ENCODE results near the gene GAMT.
A peak's percentile ranks its signal among the peaks of the same experiment; 100 is the strongest.

Gene GAMT

DNA sequence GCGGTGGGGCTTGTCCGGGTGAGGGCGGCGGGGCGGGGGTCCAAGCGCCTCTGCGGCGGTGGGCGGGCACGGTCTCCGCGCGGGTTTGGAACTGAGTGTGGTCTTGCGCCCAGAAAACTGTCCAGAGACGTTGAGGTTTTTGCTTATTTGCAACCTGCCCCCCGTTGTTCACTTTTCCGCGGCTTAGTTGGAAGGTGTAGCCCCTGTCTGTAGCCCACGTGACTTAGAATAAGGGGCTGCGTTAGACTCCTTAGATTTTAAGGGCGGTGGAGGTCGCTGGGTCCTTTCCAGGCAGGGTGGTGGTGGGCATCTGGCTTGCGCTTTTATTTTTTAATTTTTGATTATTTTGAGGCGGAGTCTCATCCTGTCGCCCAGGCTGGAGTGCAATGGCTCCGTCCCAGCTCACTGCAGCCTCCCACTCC lies 37.6 kb upstream of the GAMT start:
- Histone ChIP-seq H3K4me1 (ENCODE audit: control insufficient read depth in 1 of 2, insufficient read depth in 1 of 2, low read depth in 1 of 2, low read length in 1 of 2) (peaks cover 13 to 20% of the 10 kb centered on the region in 2 experiments), H3K9me3 (no peaks in the 10 kb centered on the region), H3K27me3 (peaks cover 2% of the 10 kb centered on the region), H3K36me3 (peaks cover 43% of the 10 kb centered on the region), H3K4me3 (ENCODE audit: low read depth in 1 of 2, low read length in 1 of 2) (peak overlapping the region; percentile 75 to 79), H3K27ac (peak overlapping the region; percentile 75)
- TF ChIP-seq, protein P1, sequence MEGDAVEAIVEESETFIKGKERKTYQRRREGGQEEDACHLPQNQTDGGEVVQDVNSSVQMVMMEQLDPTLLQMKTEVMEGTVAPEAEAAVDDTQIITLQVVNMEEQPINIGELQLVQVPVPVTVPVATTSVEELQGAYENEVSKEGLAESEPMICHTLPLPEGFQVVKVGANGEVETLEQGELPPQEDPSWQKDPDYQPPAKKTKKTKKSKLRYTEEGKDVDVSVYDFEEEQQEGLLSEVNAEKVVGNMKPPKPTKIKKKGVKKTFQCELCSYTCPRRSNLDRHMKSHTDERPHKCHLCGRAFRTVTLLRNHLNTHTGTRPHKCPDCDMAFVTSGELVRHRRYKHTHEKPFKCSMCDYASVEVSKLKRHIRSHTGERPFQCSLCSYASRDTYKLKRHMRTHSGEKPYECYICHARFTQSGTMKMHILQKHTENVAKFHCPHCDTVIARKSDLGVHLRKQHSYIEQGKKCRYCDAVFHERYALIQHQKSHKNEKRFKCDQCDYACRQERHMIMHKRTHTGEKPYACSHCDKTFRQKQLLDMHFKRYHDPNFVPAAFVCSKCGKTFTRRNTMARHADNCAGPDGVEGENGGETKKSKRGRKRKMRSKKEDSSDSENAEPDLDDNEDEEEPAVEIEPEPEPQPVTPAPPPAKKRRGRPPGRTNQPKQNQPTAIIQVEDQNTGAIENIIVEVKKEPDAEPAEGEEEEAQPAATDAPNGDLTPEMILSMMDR (IDR thresholded peaks at IDR 0.05) = no peak

DNA sequence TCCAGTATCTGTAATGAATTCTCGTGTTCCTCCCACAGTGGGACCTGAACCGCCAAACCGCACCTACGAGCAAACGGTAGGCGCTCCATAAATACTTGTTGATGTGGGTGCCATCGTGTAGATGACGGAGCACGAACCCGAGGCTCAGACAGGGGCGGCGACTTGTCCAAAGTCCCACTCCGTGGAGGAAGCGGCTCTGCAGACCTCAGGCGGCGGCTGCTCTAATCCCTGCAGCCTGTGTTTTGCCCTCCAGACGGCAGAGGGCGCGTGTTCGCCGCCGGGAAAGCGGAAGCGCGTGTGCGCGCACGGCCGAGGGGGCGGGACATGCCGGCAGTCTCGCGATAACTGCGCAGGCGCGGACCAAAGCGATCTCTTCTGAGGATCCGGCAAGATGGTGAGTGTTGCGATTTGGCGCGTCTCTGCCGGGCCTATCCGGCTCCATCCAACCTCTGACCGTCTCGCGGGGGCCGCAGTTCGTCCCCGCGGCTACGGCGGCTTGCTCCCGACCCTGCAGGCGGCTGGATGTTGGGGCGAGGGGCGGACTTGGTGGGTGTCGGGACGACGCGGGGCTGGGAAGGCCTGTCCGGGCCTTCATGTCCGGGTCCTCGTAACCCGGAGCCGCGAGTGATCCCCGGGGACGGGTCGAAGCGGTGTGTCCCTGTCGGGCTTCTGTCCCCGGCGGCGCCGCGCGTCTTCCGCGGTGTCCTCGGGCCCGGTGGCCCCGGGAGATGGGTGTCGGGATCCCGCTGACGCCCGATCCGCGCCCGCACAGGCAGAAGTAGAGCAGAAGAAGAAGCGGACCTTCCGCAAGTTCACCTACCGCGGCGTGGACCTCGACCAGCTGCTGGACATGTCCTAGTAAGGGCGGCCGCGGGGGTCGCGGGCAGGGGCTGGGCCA lies 36.9 kb upstream of the GAMT start, which contains the start of gene RPS15:
TSS of gene RPS15 (plus strand) at position 362 of the 898 bp plus-strand sequence. CDS start at position 392, 30 bp downstream.
- H3K27me3 ChIP-seq = no peaks in the 10 kb centered on the region
- no peaks in the 10 kb centered on the region for H3K9me3 ChIP-seq
- peak within 1 kb of the TSS; percentile 75 for H3K27ac ChIP-seq
- TF ChIP-seq, protein P1 (IDR thresholded peaks at IDR 0.05) = peak; percentile 100
- peak within 1 kb of the TSS; percentile 75 to 79 for H3K4me3 ChIP-seq (ENCODE audit: low read depth in 1 of 2, low read length in 1 of 2)
- peaks cover 49% of the 10 kb centered on the region for H3K36me3 ChIP-seq
- H3K4me1 ChIP-seq (ENCODE audit: control insufficient read depth in 1 of 2, insufficient read depth in 1 of 2, low read depth in 1 of 2, low read length in 1 of 2) = peaks cover 13 to 20% of the 10 kb centered on the region in 2 experiments

DNA sequence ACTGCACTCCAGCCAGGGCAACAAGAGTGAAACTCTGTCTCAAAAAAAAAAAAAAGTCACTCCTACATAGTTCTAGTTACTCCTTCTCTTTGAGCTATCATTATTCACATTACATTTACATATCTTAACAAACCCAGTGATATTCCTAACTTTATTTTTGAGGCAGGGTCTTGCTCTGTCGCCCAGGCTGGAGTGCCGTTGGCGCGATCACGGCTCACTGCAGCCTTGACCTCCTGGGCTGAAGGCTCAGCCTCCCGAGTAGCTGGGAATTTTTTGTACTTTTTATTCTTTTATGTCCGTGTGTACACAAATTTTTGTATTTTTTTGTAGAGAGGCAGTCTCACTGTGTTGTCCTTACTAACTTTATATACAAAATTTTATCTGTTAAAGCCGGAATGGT lies 36.3 kb upstream of the GAMT start:
- peak overlapping the region; percentile 75 for H3K27ac ChIP-seq
- H3K9me3 ChIP-seq = no peaks in the 10 kb centered on the region
- no peaks in the 10 kb centered on the region for H3K27me3 ChIP-seq
- peaks cover 53% of the 10 kb centered on the region for H3K36me3 ChIP-seq
- H3K4me3 ChIP-seq (ENCODE audit: low read depth in 1 of 2, low read length in 1 of 2) = peak overlapping the region; percentile 75 to 79
- TF ChIP-seq, protein P1 (IDR thresholded peaks at IDR 0.05) = no peak
- peaks cover 13 to 20% of the 10 kb centered on the region in 2 experiments for H3K4me1 ChIP-seq (ENCODE audit: control insufficient read depth in 1 of 2, insufficient read depth in 1 of 2, low read depth in 1 of 2, low read length in 1 of 2)

DNA sequence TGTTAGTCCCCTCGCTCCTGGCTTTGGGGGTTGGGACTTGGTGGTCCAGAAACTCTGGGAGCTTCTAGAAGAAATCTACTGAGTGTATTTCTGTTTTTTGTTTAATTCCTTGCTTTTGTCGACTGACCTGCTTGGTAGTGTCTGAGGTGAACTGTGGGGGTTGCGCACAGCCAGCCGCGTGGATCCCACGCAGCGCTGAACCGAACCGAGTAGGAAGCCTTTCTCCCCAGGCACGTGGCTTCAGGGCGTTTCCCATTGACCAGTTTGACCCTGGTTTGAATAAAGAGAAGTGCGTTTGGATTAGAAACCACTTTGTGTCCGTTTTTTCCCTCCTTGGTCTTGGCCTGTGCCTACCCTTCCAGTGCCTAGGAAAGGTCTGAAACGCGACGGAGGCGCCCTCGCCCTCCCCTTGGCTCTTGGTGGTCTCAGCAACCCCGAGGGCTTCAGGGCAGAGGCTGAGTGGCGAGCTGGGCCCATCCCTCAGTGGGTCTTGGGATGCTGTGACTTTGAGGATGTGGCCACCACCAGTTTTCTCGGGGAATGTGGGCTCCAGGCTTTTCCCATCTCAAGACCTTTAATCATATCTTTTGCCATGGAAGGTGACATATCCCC lies 34.1 kb upstream of the GAMT start:
- Histone ChIP-seq H3K36me3 (peaks cover 50% of the 10 kb centered on the region), H3K9me3 (no peaks in the 10 kb centered on the region), H3K4me3 (ENCODE audit: low read depth in 1 of 2, low read length in 1 of 2) (no peak overlapping the region), H3K27me3 (no peaks in the 10 kb centered on the region), H3K27ac (no peak overlapping the region), H3K4me1 (ENCODE audit: control insufficient read depth in 1 of 2, insufficient read depth in 1 of 2, low read depth in 1 of 2, low read length in 1 of 2) (peaks cover 13 to 20% of the 10 kb centered on the region in 2 experiments)
- TF ChIP-seq, protein P1 (IDR thresholded peaks at IDR 0.05) = no peak

DNA sequence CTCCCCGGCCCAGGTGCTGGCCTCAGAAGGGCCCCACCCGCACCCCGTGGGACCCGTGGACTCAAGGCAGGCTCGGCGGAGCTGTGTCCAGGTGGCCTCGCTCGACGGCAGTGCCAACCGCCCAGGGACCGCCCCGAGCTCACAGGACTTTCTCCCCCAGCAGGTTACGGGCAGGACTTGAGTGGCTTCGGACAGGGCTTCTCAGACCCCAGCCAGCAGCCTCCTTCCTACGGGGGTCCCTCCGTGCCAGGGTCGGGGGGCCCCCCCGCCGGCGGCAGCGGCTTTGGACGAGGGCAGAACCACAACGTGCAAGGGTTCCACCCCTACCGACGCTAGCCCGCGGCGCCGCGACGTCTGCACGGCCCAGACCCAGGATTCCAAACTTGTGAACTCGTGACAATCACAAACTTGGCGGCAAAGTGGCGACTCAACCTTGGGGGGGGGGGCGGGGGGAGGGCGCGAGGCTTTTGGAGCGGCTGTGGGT lies 33.3 kb upstream of the GAMT start:
- no peak overlapping the region for H3K4me3 ChIP-seq (ENCODE audit: low read depth in 1 of 2, low read length in 1 of 2)
- peaks cover 11 to 17% of the 10 kb centered on the region in 2 experiments for H3K4me1 ChIP-seq (ENCODE audit: control insufficient read depth in 1 of 2, insufficient read depth in 1 of 2, low read depth in 1 of 2, low read length in 1 of 2)
- no peaks in the 10 kb centered on the region for H3K27me3 ChIP-seq
- H3K36me3 ChIP-seq = peaks cover 50% of the 10 kb centered on the region
- no peak overlapping the region for H3K27ac ChIP-seq
- TF ChIP-seq, protein P1 (IDR thresholded peaks at IDR 0.05) = no peak
- no peaks in the 10 kb centered on the region for H3K9me3 ChIP-seq

Data from neutrophil (primary cell).